Spinal cord (tissue), 10 donors: Measurements from ENCODE around the gene SAMD10. TPM values are rescaled to one million over a fixed set of nuclear protein-coding genes. Genes with fewer than 3 reads are reported as not detected.
"Not testable (repeated sequence)": the region's sequence is repeated elsewhere in the genome, so short reads cannot be mapped to it uniquely, and the experiment has no call there.

Experiments used
- DNase-seq, 6 donors: peaks; one replicate each; pipeline versions ENCODE4 v3.0.0 to v3.0.0-alpha.2; 2013 to 2015; ENCODE audit warnings: low spot score in 6 of 6, low read depth in 4 of 6
- H3K27ac ChIP-seq: one replicate; pipeline ENCODE4 v1.5.1; 2013; ENCODE audit warnings: low read depth, low read length, control low read depth
- H3K27me3 ChIP-seq: one replicate; pipeline ENCODE4 v1.6.1; 2013; ENCODE audit warnings: low read length; ENCODE audit not compliant: control insufficient read depth, insufficient read depth
- H3K36me3 ChIP-seq: one replicate; pipeline ENCODE4 v1.6.1; 2013; ENCODE audit warnings: low read length; ENCODE audit not compliant: control insufficient read depth, insufficient read depth
- H3K4me1 ChIP-seq: one replicate; pipeline ENCODE4 v1.6.1; 2013; ENCODE audit warnings: low read length; ENCODE audit not compliant: control insufficient read depth, insufficient read depth
- H3K4me3 ChIP-seq: one replicate; pipeline ENCODE4 v1.5.1; 2013; ENCODE audit warnings: low read depth, low read length, control low read depth
- H3K9me3 ChIP-seq: one replicate; pipeline ENCODE4 v1.6.1; 2013; ENCODE audit warnings: low read length; ENCODE audit not compliant: control insufficient read depth, insufficient read depth
- WGBS: methylation state at CpG from one replicate; pipeline ENCODE4 v1.1.5; 2013; ENCODE audit warnings: missing lambda C conversion rate; ENCODE audit not compliant: insufficient coverage; 5-methylcytosine and 5-hydroxymethylcytosine counted together
- polyA plus RNA-seq, 2 donors: library from polyadenylated mRNA; unstranded; fragments of 120-200 nt; gene quantifications; one replicate each; pipeline ENCODE4 v1.2.1, GENCODE V29; 2013; ENCODE audit not compliant: insufficient read length in 2 of 2
- total RNA-seq, 2 donors: library from RNA; depleted of rRNA in 1 of 2; stranded (reverse); fragments of 120-200 nt in 1 of 2; fragments of >200 nt in 1 of 2; gene quantifications; one replicate each; pipeline versions ENCODE4 v1.2.3 to v1.2.4, GENCODE V29; 2013 to 2014
- donor health status: healthy.

SAMD10 gene
- total and polyA plus RNA-seq, 4 donors, result 6.9 to 42.9 (median 24.1) TPM

DNA sequence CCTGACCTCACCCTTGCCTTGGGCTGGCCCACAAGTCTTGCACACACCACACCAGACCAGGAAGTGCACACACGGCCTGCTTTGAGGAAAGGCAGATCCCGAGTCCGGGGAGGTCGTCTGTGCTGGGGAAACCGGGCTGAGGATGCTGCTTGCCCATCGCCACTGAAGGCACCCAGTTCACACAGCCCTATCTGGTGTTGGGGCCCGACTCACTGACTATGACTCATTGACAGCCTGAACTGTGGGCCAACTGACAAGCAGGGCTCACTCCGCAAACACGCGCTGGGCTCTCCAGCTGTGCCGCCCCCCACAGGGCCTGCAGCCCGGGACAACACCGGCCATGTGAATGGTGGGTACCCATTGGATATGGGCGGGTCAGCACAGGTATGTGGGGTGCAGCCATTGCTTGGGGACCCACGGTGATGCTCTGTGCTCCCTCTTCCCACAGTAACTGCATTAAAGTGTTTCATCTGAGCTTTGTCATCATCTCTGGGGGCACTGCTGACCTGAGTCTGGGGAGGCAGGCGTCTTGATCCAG, 1.6 kb downstream of the SAMD10 start:
- H3K4me1 ChIP-seq, result peaks cover 57% of the 10 kb centered on the region
- no peak overlapping the region for H3K27ac ChIP-seq
- peak overlapping the region; percentile 60 for H3K4me3 ChIP-seq
- H3K36me3 ChIP-seq, result peaks cover 52% of the 10 kb centered on the region
- no peaks in the 10 kb centered on the region for H3K9me3 ChIP-seq
- no peak for DNase-seq
- WGBS, result 80% methylated on average over 14 of the region's 16 CpGs
- H3K27me3 ChIP-seq, result no peaks in the 10 kb centered on the region

DNA sequence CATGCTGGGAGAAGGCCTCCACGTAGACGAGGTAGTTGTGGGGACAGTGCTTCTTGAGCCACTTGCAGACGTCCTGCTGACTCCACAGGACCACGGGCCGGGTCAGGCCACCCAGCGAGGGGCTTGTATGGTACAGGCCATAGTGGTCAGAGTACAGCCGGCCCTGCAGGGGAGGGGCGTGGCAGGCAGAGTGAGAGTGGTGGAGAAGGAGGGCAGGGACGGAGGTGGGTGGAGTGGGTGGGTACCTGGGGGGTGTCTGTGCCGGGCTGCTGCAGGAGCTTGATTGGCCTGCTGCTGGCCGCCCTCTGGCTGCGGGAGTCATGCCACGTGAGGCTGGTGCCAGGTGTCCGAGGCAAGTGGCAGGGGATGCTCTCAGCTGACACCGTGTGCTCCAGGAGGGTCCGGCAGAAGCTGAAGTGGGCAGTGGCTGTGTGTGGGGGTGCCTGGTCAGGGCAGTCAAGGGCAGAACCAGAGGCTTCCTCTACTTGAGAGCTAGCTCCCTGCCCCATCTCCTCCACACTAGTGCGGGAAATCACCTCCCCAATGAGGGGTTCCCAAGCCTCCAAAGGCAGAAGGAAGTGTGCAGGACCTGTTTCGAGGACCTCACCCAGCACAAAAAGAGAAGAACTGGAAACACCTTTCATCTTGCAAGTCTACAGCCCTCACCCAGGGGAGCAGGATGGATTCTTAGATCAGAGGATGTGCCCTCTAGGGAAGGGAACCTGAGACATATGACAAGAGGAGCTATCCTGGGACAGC, 2.3 kb downstream of the SAMD10 start:
- 88% methylated on average over 17 of the region's 18 CpGs for WGBS
- no peak overlapping the region for H3K27ac ChIP-seq

DNA sequence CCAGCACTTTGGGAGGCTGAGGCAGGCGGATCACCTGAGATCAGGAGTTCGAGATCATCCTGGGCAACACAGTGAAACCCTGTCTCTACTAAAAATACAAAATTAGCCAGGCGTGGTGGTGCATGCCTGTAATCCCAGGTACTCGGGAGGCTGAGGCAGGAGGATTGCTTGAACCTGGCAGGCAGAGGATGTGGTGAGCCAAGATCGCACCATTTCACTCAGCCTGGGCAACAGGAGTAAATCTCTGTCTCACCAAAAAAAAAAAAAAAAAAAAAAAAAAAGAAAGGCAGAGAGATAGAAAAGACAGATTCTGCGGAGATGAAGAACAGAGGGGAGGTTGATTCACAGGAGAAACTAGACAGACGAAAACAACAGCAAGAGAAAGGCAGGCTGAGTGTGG, 2.9 kb downstream of the SAMD10 start:
- peaks cover 52% of the 10 kb centered on the region for H3K36me3 ChIP-seq
- not testable (repeated sequence) for DNase-seq, H3K9me3 ChIP-seq, H3K27ac ChIP-seq, H3K27me3 ChIP-seq, H3K4me3 ChIP-seq
- peaks cover 52% of the 10 kb centered on the region for H3K4me1 ChIP-seq
- WGBS, result 100% methylated on average over 5 of the region's 7 CpGs

More for the DNA sequence above, 2.3 kb downstream of the SAMD10 start:
- H3K36me3 ChIP-seq, result peaks cover 51% of the 10 kb centered on the region
- no peaks in the 10 kb centered on the region for H3K9me3 ChIP-seq
- H3K4me1 ChIP-seq, result peaks cover 54% of the 10 kb centered on the region
- H3K4me3 ChIP-seq, result no peak overlapping the region
- DNase-seq, result peak in 1 of 6 donors; percentile 2
- H3K27me3 ChIP-seq, result no peaks in the 10 kb centered on the region

DNA sequence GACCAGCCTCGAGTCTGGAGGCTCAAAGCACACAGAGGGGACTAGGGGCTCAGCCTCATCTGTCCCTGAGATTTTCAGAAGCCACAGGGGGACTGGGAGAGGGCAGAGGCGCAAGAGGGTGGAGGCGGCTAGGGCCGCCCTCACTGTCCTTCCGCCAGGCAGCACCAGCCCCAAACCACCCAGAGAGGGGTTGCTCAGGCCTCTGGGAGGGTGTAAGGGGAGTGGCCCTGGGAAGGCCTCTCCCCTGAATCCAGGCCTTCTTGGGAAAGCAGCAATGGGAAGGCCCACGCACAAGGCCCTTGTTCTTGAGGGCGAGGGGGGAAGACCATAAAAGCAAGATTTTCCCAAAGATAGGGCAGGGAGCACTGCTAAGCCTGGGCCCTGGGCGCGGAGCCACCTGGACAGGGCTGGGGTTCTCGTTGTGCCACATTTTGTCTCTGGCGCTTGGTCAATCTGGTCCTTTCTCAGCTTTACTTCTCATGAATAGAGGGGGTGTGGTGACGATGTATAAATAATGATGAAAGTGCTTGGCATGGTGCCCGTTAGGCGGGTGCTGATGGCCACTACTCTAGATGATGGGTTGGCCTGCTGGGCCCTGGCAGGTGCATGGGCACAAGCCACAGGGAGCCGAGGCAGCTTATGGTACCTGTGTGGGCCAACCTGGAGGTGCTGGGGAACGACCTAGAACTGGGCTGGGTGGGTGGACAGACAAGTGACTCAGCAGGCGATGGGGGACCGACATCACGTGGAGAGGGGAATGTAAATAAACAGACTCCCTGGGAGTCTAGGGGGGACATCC, 4.8 kb downstream of the SAMD10 start:
- 60% methylated on average over 15 of the region's 19 CpGs for WGBS
- H3K4me3 ChIP-seq, result no peak overlapping the region

DNA sequence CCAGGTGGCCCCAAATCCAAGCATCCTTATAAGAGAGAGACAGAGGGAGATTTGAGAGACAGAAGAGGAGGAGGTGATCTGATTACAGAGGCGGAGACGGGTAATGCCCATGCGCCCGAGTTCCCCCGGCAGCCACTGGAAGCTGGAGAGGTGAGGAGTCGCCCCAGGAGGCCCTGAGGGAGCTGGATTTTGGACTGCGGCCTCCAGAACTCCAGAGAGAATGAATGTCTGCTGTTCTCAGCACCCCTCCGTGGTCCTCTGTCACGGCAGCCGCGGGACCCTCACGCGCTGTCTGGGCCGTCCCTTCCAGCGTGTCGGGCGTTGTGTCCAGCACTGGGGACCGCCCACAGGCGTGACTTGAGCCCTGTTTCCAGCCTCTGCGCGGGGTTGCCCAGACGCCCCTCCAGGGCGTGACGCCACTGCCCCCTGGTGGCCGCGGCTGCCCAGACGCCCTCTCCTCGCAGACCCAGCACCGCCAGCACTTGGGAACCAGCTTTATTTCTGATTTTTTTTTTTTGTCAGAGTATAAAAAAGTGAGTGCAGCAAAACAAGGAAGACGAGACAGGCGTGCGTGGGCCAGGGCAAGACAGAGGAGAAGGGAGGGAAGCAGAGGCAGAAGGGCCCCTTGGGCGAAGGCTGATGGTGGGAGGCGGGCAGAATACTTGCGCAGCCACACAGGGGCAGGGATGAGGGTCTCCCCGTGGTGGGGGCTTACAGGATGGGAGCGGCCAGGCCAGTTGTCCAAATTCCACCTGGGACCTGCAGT, 5.6 kb downstream of the SAMD10 start:
- Histone ChIP-seq H3K36me3 (peaks cover 53% of the 10 kb centered on the region), H3K9me3 (no peaks in the 10 kb centered on the region), H3K27ac (peak overlapping the region; percentile 52), H3K4me1 (peaks cover 49% of the 10 kb centered on the region), H3K27me3 (no peaks in the 10 kb centered on the region), H3K4me3 (peak overlapping the region; percentile 38)
- peak in 3 of 6 donors; percentile 67 to 92 (median 89) for DNase-seq
- 11% methylated on average over 35 of the region's 37 CpGs for WGBS

More for the DNA sequence above, 4.8 kb downstream of the SAMD10 start:
- peak in 1 of 6 donors; percentile 20 for DNase-seq
- Histone ChIP-seq H3K27me3 (no peaks in the 10 kb centered on the region), H3K27ac (peak overlapping the region; percentile 52), H3K4me1 (peaks cover 48% of the 10 kb centered on the region), H3K36me3 (peaks cover 52% of the 10 kb centered on the region), H3K9me3 (no peaks in the 10 kb centered on the region)

DNA sequence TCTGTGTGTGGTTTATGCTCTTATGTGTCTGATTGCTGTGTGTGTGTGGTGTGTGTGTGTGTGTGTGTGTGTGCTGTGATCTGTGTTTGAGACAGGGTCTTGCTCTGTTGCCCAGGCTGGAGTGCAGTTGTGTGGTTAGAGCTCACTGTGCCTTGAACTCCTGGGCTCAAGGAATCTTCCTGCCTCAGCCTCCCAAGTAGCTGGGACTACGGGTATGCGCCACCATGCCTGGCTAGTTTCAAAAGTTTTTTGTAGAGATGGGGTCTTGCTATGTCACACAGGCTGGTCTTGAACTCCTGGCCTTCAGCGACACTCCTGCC, 6.3 kb downstream of the SAMD10 start:
- no peak for DNase-seq
- Histone ChIP-seq H3K27ac (peak overlapping the region; percentile 52), H3K4me1 (peaks cover 49% of the 10 kb centered on the region), H3K27me3 (no peaks in the 10 kb centered on the region), H3K4me3 (peak overlapping the region; percentile 38), H3K36me3 (peaks cover 60% of the 10 kb centered on the region), H3K9me3 (no peaks in the 10 kb centered on the region)
- WGBS, result 96% methylated on average over 3 of the region's 3 CpGs

DNA sequence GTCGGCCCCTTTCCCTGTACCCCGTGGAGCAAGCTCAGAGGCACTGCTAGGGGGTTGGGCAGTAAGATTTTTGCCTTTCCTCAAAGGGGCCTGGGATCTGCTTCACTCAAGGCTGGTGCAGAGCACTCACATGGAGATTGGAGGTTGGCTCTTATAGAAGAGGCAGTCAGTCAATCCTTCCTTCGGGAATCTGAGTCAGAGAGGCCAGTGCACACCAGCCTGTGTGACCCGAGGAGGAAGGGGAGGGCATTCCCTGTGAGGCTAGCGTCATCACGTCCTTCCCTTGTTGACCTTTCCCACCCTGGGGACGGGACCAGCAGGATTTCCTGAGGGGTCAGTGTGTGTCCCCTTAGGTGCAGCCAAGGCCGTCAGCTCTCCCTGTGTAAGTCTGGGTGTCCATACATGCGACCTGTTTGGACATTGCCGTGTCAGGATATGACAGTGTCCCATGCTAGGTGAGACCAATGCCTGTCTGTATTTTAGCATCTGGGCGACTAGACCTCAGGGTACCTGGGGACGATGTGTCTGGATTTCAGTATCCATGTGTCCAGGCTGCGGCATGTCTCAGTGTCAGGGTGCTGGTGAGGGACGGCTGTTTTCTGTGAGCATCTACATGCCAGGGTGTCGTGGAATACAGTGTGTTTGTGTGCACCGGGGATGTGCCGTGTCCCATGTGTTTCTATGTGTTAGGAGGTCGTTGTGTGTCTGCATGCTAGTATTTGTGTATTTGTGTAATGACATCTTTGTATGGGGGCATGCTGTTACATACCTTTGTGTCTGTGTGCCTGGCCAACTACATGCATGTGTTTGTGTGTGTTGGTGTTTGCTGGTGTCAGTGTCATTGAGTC, 6.9 kb downstream of the SAMD10 start:
- Histone ChIP-seq H3K4me1 (peaks cover 47% of the 10 kb centered on the region), H3K4me3 (no peak overlapping the region), H3K9me3 (no peaks in the 10 kb centered on the region), H3K27ac (no peak overlapping the region), H3K27me3 (no peaks in the 10 kb centered on the region), H3K36me3 (peaks cover 61% of the 10 kb centered on the region)
- peak in 1 of 6 donors; percentile 9 for DNase-seq
- 78% methylated on average over 18 of the region's 18 CpGs for WGBS

DNA sequence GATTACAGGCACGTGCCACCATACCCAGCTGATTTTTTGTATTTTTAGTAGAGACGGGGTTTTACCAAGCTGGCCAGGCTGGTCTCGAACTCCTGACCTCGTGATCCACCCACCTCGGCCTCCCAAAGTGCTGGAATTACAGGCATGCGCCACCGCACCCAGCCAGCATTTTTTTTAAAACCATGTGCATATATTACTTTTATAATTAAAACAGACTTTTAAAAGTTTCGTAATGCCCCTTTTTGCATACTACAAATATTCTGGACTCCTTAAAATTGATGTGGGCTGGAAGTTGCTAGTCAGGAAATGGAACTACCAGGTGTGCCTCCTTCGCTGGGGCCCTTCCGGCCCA, 7.5 kb downstream of the SAMD10 start:
- H3K9me3 ChIP-seq, DNase-seq, H3K4me3 ChIP-seq, H3K27ac ChIP-seq, H3K27me3 ChIP-seq: not testable (repeated sequence)
- WGBS, result 60% methylated on average over 1 of the region's 10 CpGs
- peaks cover 47% of the 10 kb centered on the region for H3K4me1 ChIP-seq
- peaks cover 63% of the 10 kb centered on the region for H3K36me3 ChIP-seq
